Measurements from ENCODE around the gene FBXO4.

DNA sequence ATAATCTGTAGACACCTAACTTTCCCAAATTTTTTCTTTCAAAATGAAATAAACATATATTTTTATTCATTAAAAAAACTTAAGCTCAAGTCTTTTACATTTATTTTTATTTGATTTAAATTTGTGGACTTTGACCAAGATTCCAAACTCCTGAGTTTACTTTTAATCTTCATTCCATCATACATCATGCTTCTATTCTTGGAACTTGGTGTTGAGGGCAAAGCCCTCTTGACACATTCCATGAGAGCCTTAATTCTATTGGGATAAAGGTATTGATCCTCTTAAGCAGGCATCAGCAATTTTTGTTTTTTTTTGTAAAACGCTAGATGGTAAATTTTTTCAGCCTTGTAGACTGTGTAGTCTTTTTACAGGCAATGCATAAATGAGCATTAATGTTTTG lies 53.6 kb downstream of the FBXO4 start:
- TF ChIP-seq EP300 (IDR thresholded peaks at IDR 0.05) (no peak), ESRRA (IDR thresholded peaks at IDR 0.05; ENCODE audit: borderline replicate concordance, low read length) (no peak), POLR2A (IDR thresholded peaks at IDR 0.05; ENCODE audit: low read length) (no peak), CTCF (IDR thresholded peaks at IDR 0.05) (no peak), RARB (CRISPR knock-in tag; IDR thresholded peaks at IDR 0.05) (no peak), ZC3H11A (IDR thresholded peaks at IDR 0.05) (no peak), MAX (IDR thresholded peaks at IDR 0.05) (no peak), MAFK (IDR thresholded peaks at IDR 0.05; ENCODE audit: partially characterized antibody) (no peak), KDM5A (IDR thresholded peaks at IDR 0.05) (no peak)
- TF ChIP-seq, protein P1, sequence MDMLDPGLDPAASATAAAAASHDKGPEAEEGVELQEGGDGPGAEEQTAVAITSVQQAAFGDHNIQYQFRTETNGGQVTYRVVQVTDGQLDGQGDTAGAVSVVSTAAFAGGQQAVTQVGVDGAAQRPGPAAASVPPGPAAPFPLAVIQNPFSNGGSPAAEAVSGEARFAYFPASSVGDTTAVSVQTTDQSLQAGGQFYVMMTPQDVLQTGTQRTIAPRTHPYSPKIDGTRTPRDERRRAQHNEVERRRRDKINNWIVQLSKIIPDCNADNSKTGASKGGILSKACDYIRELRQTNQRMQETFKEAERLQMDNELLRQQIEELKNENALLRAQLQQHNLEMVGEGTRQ (IDR thresholded peaks at IDR 0.05), result no peak
